Right atrium auricular region (tissue), 2 donors: ENCODE results near the gene ACTG2. TPM values are rescaled to one million over a fixed set of nuclear protein-coding genes. Genes with fewer than 3 reads are reported as not detected.
A peak's percentile ranks its signal among the peaks of the same experiment; 100 is the strongest.
"Not testable (repeated sequence)": the region's sequence is repeated elsewhere in the genome, so short reads cannot be mapped to it uniquely, and the experiment has no call there.

Experiments
- DNase-seq: peaks from one replicate; pipeline ENCODE4 v3.0.0-alpha.2; 2019; ENCODE audit warnings: low spot score
- H3K27ac ChIP-seq, 2 donors: fragments of 200-600 bp; sonication (generic); 1 replicate in 1 of 2; 2 replicates in 1 of 2; pipeline ENCODE4 v1.5.1; 2016 to 2019
- H3K27me3 ChIP-seq, 2 donors: fragments of 200-600 bp; sonication (generic); one replicate each; pipeline versions ENCODE4 v1.5.1 to v1.6.0; 2017 to 2019
- H3K36me3 ChIP-seq: fragments of 200-600 bp; sonication (generic); one replicate; pipeline ENCODE4 v1.5.1; 2016
- H3K4me1 ChIP-seq, 2 donors: fragments of 200-600 bp; sonication (generic); one replicate each; pipeline versions ENCODE4 v1.5.1 to v1.6.0; 2017 to 2019
- H3K4me3 ChIP-seq, 2 donors: fragments of 200-600 bp; sonication (generic); 1 replicate in 1 of 2; 2 replicates in 1 of 2; pipeline ENCODE4 v1.5.1; 2017 to 2019; ENCODE audit warnings: mild to moderate bottlenecking in 1 of 2, moderate library complexity in 1 of 2
- H3K9me3 ChIP-seq, 2 donors: fragments of 200-600 bp; sonication (generic); one replicate each; pipeline ENCODE4 v1.5.1; 2019
- CTCF ChIP-seq, 2 donors: fragments of 200-600 bp; sonication (generic); IDR thresholded peaks; one replicate each; pipeline ENCODE4 v1.5.1; 2019; ENCODE audit warnings: antibody characterized with exemption in 2 of 2
- total RNA-seq, 2 donors: library from RNA; depleted of rRNA; stranded (reverse); fragments of >200 nt; gene quantifications; one replicate each; pipeline ENCODE4 v1.1.0, GENCODE V29; 2016

The ACTG2 gene
- total RNA-seq, 2 donors from 2014 or later: 3.7 to 23.8 TPM

GRCh38 chr2:73937103-73937885 lies 44.5 kb downstream of the ACTG2 start:
- Histone ChIP-seq H3K36me3 (peaks cover 9% of the 10 kb centered on the region), H3K27ac (no peak overlapping the region), H3K4me1 (peaks cover 0 to under 1% of the 10 kb centered on the region in 2 donors), H3K4me3 (no peak overlapping the region), H3K9me3 (no peaks in the 10 kb centered on the region), H3K27me3 (no peaks in the 10 kb centered on the region)
- no peak for DNase-seq
- TF ChIP-seq CTCF (IDR thresholded peaks at IDR 0.05): no peak

- DNase-seq: no peak
- H3K4me3 ChIP-seq: no peak overlapping the region
- no peak overlapping the region for H3K27ac ChIP-seq
- no peak for TF ChIP-seq CTCF (IDR thresholded peaks at IDR 0.05)
- H3K9me3 ChIP-seq: no peaks in the 10 kb centered on the region
- H3K27me3 ChIP-seq: no peaks in the 10 kb centered on the region
- H3K4me1 ChIP-seq: no peaks in the 10 kb centered on the region
- peaks cover 4% of the 10 kb centered on the region for H3K36me3 ChIP-seq
Measured at GRCh38 chr2:73937899-73938298, 45.1 kb downstream of the ACTG2 start.

- DNase-seq: no peak
- Histone ChIP-seq H3K9me3 (no peaks in the 10 kb centered on the region), H3K27me3 (no peaks in the 10 kb centered on the region), H3K27ac (no peak overlapping the region), H3K4me1 (no peaks in the 10 kb centered on the region), H3K4me3 (no peak overlapping the region), H3K36me3 (no peaks in the 10 kb centered on the region)
- TF ChIP-seq CTCF (IDR thresholded peaks at IDR 0.05): no peak
Measured at GRCh38 chr2:73938718-73939352, 46.0 kb downstream of the ACTG2 start.

- H3K27me3 ChIP-seq: no peaks in the 10 kb centered on the region
- no peaks in the 10 kb centered on the region for H3K36me3 ChIP-seq
- TF ChIP-seq CTCF (IDR thresholded peaks at IDR 0.05): peak in 1 of 2 donors; percentile 32
- H3K9me3 ChIP-seq: no peaks in the 10 kb centered on the region
- DNase-seq: no peak
- H3K4me3 ChIP-seq: no peak overlapping the region
- no peaks in the 10 kb centered on the region for H3K4me1 ChIP-seq
- no peak overlapping the region for H3K27ac ChIP-seq
Measured at GRCh38 chr2:73939419-73939818, 46.6 kb downstream of the ACTG2 start.

- not testable (repeated sequence) for H3K27ac ChIP-seq, DNase-seq, H3K27me3 ChIP-seq, H3K4me3 ChIP-seq, H3K36me3 ChIP-seq, H3K9me3 ChIP-seq, H3K4me1 ChIP-seq
Measured at GRCh38 chr2:73940066-73940465, 47.3 kb downstream of the ACTG2 start.

GRCh38 chr2:73942664-73943063 lies 49.9 kb downstream of the ACTG2 start:
- H3K27me3 ChIP-seq: no peaks in the 10 kb centered on the region
- H3K36me3 ChIP-seq: peaks cover 18% of the 10 kb centered on the region
- no peak overlapping the region for H3K27ac ChIP-seq
- H3K4me3 ChIP-seq: no peak overlapping the region
- H3K9me3 ChIP-seq: no peaks in the 10 kb centered on the region
- H3K4me1 ChIP-seq: no peaks in the 10 kb centered on the region
- no peak for TF ChIP-seq CTCF (IDR thresholded peaks at IDR 0.05)
- no peak for DNase-seq
